Brain microvascular endothelial cell (primary cell): ENCODE data around the gene ZBTB7C.
A peak's percentile ranks its signal among the peaks of the same experiment; 100 is the strongest.

Experiments used
- DNase-seq: peaks from one replicate; pipeline ENCODE4 v3.0.0-alpha.2; 2020
- H3K27ac ChIP-seq: fragments of 250-450 bp; sonication (Bioruptor Pico); 2 replicates; pipeline ENCODE4 v1.5.1; 2020; ENCODE audit warnings: mild to moderate bottlenecking, moderate library complexity
- H3K27me3 ChIP-seq: fragments of 250-450 bp; sonication (Bioruptor Pico); replicated peaks from 2 replicates; pipeline ENCODE4 v1.5.1; 2020; ENCODE audit warnings: mild to moderate bottlenecking
- H3K36me3 ChIP-seq: fragments of 250-450 bp; sonication (Bioruptor Pico); replicated peaks from 2 replicates; pipeline ENCODE4 v1.5.1; 2020; ENCODE audit warnings: mild to moderate bottlenecking
- H3K4me3 ChIP-seq: 2 replicates; pipeline ENCODE4 v1.5.1; 2011; ENCODE audit warnings: low read depth, mild to moderate bottlenecking, control low read depth, low read length, moderate library complexity
- in situ Hi-C: cut with HindIII; loops from 2 replicates; pipeline ENCODE4 v1.10.0; 2017; ENCODE audit warnings: low sequenced_read_pairs, low pct_ligation_motif_present
- TF ChIP-seq, protein P1 (sequence below): IDR thresholded peaks from 2 replicates; pipeline ENCODE4 v1.5.1; 2011; ENCODE audit warnings: low read depth, mild to moderate bottlenecking, moderate library complexity, low read length, control low read depth, inconsistent platforms; ENCODE audit errors: missing control alignments

Gene ZBTB7C

DNA sequence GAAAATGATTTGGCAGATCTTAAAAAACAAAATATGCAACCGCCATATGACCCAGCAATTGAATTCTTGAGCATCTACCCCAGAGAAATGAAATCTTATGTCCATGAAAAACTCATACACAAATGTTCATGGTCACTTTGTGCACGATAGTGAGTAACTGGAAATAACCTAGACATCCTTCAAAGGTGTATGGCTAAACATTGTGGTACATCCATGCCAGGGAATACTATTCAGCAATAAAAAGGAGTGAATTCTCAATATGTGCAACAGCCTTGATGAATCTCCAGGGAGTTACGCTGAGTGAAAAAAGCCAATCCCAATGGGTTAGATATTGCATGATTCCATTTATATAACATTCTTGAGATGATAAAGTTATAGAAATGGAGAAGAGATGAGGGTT is 366.0 kb downstream of the ZBTB7C start:
- in situ Hi-C loops: no loop called here
- H3K4me3 ChIP-seq: no peak overlapping the region
- no peak overlapping the region for H3K27ac ChIP-seq
- no peaks in the 10 kb centered on the region for H3K36me3 ChIP-seq
- DNase-seq: no peak
- peaks cover 7% of the 10 kb centered on the region for H3K27me3 ChIP-seq
- TF ChIP-seq, protein P1, sequence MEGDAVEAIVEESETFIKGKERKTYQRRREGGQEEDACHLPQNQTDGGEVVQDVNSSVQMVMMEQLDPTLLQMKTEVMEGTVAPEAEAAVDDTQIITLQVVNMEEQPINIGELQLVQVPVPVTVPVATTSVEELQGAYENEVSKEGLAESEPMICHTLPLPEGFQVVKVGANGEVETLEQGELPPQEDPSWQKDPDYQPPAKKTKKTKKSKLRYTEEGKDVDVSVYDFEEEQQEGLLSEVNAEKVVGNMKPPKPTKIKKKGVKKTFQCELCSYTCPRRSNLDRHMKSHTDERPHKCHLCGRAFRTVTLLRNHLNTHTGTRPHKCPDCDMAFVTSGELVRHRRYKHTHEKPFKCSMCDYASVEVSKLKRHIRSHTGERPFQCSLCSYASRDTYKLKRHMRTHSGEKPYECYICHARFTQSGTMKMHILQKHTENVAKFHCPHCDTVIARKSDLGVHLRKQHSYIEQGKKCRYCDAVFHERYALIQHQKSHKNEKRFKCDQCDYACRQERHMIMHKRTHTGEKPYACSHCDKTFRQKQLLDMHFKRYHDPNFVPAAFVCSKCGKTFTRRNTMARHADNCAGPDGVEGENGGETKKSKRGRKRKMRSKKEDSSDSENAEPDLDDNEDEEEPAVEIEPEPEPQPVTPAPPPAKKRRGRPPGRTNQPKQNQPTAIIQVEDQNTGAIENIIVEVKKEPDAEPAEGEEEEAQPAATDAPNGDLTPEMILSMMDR: no peak

DNA sequence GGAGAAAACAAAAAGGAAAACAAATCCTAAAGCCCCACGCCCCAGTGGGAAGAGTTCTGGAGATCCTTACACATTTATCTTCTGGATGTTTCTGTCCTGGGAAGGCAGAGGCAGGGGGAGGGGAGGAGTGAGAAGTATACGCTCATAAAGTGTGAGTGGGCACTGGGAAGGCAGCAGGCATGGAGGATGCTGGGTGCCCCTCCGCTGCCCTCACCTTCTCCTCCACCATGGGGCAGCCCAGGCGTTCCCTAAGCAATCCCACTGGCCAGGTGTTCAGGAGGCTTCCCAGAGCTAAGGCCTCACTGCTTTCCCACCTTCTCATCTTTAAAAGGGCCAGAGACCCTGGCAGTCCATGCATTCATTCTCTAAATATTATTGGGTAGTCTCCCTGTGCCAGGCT is 366.8 kb downstream of the ZBTB7C start:
- no peaks in the 10 kb centered on the region for H3K36me3 ChIP-seq
- H3K4me3 ChIP-seq: no peak overlapping the region
- H3K27me3 ChIP-seq: peaks cover 5% of the 10 kb centered on the region
- DNase-seq: no peak
- TF ChIP-seq, protein P1: no peak
- no peak overlapping the region for H3K27ac ChIP-seq
- in situ Hi-C loops: no loop called here

GRCh38 chr18:48040457-48041110 is 368.6 kb downstream of the ZBTB7C start:
- no peak overlapping the region for H3K4me3 ChIP-seq
- in situ Hi-C loops: no loop called here
- no peak for DNase-seq
- no peak overlapping the region for H3K27ac ChIP-seq
- TF ChIP-seq, protein P1: no peak
- H3K27me3 ChIP-seq: no peaks in the 10 kb centered on the region
- no peaks in the 10 kb centered on the region for H3K36me3 ChIP-seq

DNA sequence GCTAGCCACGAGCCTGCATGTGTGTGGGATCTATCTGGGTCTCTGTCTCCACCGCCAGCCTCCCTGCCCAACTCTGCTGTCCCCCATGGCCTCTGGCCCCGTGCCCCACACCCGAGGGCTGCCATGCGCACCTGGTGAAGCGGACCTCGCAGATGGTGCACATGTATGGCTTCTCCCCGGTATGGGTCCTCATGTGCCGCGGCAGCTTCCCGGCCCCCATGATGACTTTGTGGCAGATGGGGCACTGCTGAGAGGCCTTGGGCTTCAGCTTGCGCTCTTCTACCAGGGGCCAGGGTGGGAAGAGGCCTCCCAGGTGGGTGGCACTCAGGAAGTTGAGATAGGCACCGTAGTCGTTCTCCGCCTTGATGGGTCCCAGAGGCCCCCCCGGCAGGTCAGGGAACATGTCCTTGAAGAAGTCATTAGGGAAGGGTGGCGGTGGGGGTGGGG is 369.4 kb downstream of the ZBTB7C start:
- no peak overlapping the region for H3K27ac ChIP-seq
- DNase-seq: no peak
- no peak overlapping the region for H3K4me3 ChIP-seq
- in situ Hi-C loops: no loop called here
- TF ChIP-seq, protein P1: no peak
- no peaks in the 10 kb centered on the region for H3K27me3 ChIP-seq
- H3K36me3 ChIP-seq: no peaks in the 10 kb centered on the region

GRCh38 chr18:48038636-48039035 is 370.5 kb downstream of the ZBTB7C start:
- no peak overlapping the region for H3K27ac ChIP-seq
- TF ChIP-seq, protein P1: no peak
- in situ Hi-C loops: no loop called here
- DNase-seq: no peak
- no peak overlapping the region for H3K4me3 ChIP-seq
- H3K27me3 ChIP-seq: no peaks in the 10 kb centered on the region
- H3K36me3 ChIP-seq: no peaks in the 10 kb centered on the region

DNA sequence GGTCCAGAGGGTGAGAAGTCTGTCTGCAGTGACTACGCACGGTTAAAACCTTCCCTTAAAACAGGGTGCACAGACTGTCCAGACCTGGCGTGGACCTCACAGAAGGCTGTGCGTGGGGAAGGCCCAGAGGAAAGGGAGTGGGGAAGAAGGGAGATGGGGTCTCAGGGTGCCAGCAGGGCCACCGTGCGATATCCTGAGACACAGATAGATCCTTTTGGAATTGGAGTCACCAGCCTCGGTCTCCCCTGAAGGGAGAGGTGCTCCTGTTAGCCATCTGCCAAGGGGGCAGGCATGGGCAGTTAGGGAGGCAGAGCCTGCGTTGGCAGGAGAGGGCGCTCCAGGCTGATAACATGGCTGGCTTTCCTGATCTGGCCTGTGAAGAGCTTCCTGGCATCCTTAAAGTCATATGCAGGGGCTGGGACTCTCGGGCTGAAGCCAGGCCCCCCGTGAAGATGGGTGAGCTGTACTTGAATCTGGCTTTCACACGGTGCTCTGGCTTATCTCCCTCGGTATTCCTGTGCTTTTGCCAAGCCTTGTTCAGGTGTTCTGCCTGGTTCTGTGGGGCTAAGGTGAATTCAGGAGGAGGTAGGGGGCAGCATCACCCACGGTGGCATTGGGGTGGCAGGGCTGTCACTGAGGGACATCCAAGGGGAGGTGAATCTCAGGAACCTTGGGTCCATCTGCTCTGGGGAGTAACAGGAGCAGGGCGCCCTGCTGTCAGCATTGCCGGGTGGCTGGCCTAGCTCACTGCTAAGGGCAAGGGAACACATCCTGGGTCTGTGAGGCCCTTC is 371.5 kb downstream of the ZBTB7C start:
- no peak for DNase-seq
- in situ Hi-C loops: no loop called here
- H3K27ac ChIP-seq: no peak overlapping the region
- no peaks in the 10 kb centered on the region for H3K36me3 ChIP-seq
- no peaks in the 10 kb centered on the region for H3K27me3 ChIP-seq
- no peak overlapping the region for H3K4me3 ChIP-seq
- TF ChIP-seq, protein P1: peak; percentile 31
